Right cardiac atrium (tissue), 5 donors: ENCODE results near the gene RB1. TPM values are rescaled to one million over a fixed set of nuclear protein-coding genes. Genes with fewer than 3 reads are reported as not detected.

Experiments used
- ATAC-seq, 2 donors: fragments of 200-7000 bp; cut with Tn5 transposase; one replicate each; pipeline versions ENCODE4 v1.8.0 to v1.9.1; 2020; ENCODE audit warnings: moderate library complexity in 2 of 2, mild to moderate bottlenecking in 1 of 2
- DNase-seq, 3 donors: peaks; one replicate each; pipeline ENCODE4 v3.0.0-alpha.2; 2020
- H3K27ac ChIP-seq: one replicate; pipeline ENCODE4 v1.5.1; 2013; ENCODE audit warnings: mild to moderate bottlenecking, low read length, control low read depth, moderate library complexity
- H3K27me3 ChIP-seq: one replicate; pipeline ENCODE4 v1.6.1; 2013; ENCODE audit not compliant: control insufficient read depth, insufficient read depth
- H3K4me1 ChIP-seq: one replicate; pipeline ENCODE4 v1.6.1; 2013; ENCODE audit warnings: low read length; ENCODE audit not compliant: control insufficient read depth, insufficient read depth
- H3K4me3 ChIP-seq: one replicate; pipeline ENCODE4 v1.5.1; 2013; ENCODE audit warnings: low read length, control low read depth
- H3K9me3 ChIP-seq: one replicate; pipeline ENCODE4 v1.6.1; 2013; ENCODE audit warnings: low read length; ENCODE audit not compliant: control insufficient read depth
- WGBS: extraction: QIAGEN DNeasy Blood & Tissue Kit; methylation state at CpG from one replicate; pipeline ENCODE4 v1.1.7; 2013; 5-methylcytosine and 5-hydroxymethylcytosine counted together
- intact Hi-C, 4 donors: fragments of 100-400 bp; cut with DNase I; formaldehyde crosslinking; loops; one replicate each; pipeline versions ENCODE4 v1.11.0 to v1.14.0; 2022 to 2023
- polyA plus RNA-seq: library from polyadenylated mRNA; stranded (reverse); fragments of 200-250 nt; gene quantifications from one replicate; pipeline ENCODE4 v1.2.3, GENCODE V29; 2013
- total RNA-seq, 4 donors: library from RNA; stranded (reverse); fragmentation: NEBNext Ultra II Directional; extraction: Animal tissue kit (Norgen Biotek cat#: 25700); gene quantifications; one replicate each; pipeline ENCODE4 v1.2.1, GENCODE V29; 2021
- donor health status: healthy with polysubstance abuse.
- donor health status: DM: no; HTN: yes; CAD: no.
- donor health status: DM: no; HTN: no; CAD: no.
- donor health status: DM: no; HTN: yes; CAD: no; lungs with severe emphysema.
- donor health status: DM: yes; HTN: yes; CAD: no.

The RB1 gene
- total and polyA plus RNA-seq, 5 donors = 12.3 to 29.0 (median 26.1) TPM

DNA sequence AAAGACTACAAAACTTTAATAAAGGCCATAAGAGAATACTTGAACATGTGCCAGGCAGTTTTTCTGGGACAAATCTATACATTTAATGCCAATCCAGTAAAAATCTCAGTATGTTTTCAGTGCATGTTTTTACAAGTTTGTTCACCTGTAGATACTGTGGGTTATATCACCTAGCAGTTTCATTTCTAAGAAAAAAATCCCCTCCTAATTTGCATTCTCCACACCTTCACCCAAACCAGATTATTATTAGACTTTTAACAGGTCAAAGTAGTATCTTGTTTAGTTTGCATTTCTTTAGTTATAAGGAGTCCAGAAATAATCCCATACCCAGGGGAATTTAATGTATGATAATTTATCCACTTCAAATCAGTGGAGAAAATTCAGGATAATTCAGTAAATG lies 126.3 kb downstream of the RB1 start:
- DNase-seq (no peak), ATAC-seq (no peak)
- H3K9me3 ChIP-seq = no peaks in the 10 kb centered on the region
- no peak overlapping the region for H3K27ac ChIP-seq
- intact Hi-C loops = no loop called here
- H3K4me1 ChIP-seq = peaks cover 5% of the 10 kb centered on the region
- H3K27me3 ChIP-seq = no peaks in the 10 kb centered on the region
- H3K4me3 ChIP-seq = no peak overlapping the region

DNA sequence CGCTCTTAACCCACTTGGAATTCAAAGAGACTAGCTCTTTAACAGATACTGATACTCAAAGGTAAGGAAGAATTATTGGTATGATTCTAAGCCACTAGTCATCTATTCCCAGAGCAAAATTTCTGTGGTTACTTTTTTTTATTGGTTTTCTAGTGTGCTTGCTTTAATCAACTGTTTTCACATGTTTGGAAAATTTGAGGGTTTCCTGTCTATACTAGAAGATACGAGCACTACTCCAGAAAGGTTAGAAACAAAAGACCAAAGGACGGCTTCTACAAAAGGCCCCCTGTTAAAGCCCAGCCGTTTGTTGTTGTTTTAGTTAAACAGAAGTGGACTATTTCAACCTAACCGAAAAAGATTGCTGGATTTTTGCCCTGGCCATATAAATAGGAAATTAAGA lies 127.9 kb downstream of the RB1 start:
- H3K27me3 ChIP-seq = no peaks in the 10 kb centered on the region
- ATAC-seq (peak in 1 of 2 donors; percentile 63), DNase-seq (no peak)
- no peaks in the 10 kb centered on the region for H3K9me3 ChIP-seq
- no peak overlapping the region for H3K4me3 ChIP-seq
- H3K27ac ChIP-seq = no peak overlapping the region
- WGBS = 49% methylated on average over 5 of the region's 5 CpGs
- intact Hi-C loops = no loop called here
- H3K4me1 ChIP-seq = peaks cover 5% of the 10 kb centered on the region

- H3K27ac ChIP-seq = no peak overlapping the region
- no peak for ATAC-seq
- no peaks in the 10 kb centered on the region for H3K27me3 ChIP-seq
- H3K9me3 ChIP-seq = no peaks in the 10 kb centered on the region
- intact Hi-C loops = no loop called here
- WGBS = 14% methylated on average over 2 of the region's 2 CpGs
- H3K4me1 ChIP-seq = peaks cover 5% of the 10 kb centered on the region
- no peak for DNase-seq
- no peak overlapping the region for H3K4me3 ChIP-seq
Measured at GRCh38 chr13:48431987-48432615, 128.6 kb downstream of the RB1 start.

DNA sequence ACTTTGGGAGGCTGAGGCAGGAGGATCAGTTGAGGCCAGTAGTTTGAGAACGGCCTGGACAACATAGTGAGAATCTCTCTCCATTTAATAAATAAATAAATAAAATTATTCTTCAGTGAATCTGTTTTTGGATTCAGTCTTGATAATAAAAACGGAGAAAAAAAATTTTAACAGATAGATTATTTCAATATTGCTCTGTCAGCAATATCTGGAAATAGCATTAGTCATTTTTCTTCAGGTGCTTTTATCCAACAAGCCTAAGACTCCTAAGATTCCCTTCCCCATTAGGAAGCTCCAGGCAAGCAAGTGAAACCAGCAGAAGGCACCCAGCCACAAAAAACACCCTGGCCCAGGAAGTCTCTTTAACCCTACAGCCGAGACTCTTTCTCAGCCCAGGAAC lies 130.6 kb downstream of the RB1 start:
- no peak overlapping the region for H3K4me3 ChIP-seq
- DNase-seq = no peak
- no peak for ATAC-seq
- WGBS = 94% methylated on average over 3 of the region's 3 CpGs
- peaks cover 6% of the 10 kb centered on the region for H3K4me1 ChIP-seq
- intact Hi-C loops = no loop called here
- H3K9me3 ChIP-seq = no peaks in the 10 kb centered on the region
- H3K27me3 ChIP-seq = no peaks in the 10 kb centered on the region
- H3K27ac ChIP-seq = no peak overlapping the region

DNA sequence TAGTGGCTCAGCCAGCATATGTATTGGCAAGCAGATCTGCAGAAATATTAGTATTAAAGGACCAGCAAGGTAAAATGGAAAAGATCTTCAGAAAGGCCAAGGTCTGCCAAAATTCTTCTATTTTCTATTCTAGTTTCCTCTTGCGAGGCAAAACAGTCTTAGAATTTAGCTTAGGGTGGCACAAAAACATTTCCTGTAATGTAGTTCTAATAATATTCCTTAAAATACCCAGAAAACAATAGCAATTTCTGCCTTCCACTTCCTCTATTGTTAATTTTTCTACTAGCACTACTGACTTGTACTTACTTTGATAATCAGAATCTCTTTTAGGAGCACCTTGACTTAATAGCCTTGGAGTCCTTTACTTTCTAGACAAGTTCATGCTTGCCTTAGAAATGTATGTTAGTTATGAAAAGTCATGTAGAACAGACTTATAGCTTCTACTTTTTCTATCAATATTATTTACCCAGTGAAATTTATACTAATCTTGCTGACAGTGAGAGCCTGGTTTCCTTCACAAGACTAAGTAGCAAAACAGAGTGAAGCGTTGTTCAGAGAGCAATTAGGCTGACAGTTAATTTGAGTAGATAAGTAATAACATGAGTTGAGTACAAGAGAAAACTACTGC lies 133.2 kb downstream of the RB1 start:
- H3K27me3 ChIP-seq = no peaks in the 10 kb centered on the region
- H3K4me1 ChIP-seq = peaks cover 5% of the 10 kb centered on the region
- ATAC-seq (peak in 1 of 2 donors; percentile 21), DNase-seq (no peak)
- no peak overlapping the region for H3K27ac ChIP-seq
- H3K9me3 ChIP-seq = no peaks in the 10 kb centered on the region
- 35% methylated on average over 2 of the region's 2 CpGs for WGBS
- intact Hi-C loops = no loop called here
- peak overlapping the region; percentile 10 for H3K4me3 ChIP-seq

- H3K9me3 ChIP-seq = no peaks in the 10 kb centered on the region
- intact Hi-C loops = no loop called here
- peaks cover 5% of the 10 kb centered on the region for H3K4me1 ChIP-seq
- ATAC-seq (peak; percentile 93 to 96), DNase-seq (peak; percentile 68 to 90 (median 88))
- H3K27ac ChIP-seq = peak overlapping the region; percentile 30
- no peak overlapping the region for H3K4me3 ChIP-seq
- 7% methylated on average over 3 of the region's 3 CpGs for WGBS
- H3K27me3 ChIP-seq = no peaks in the 10 kb centered on the region
Measured at GRCh38 chr13:48437371-48437770, 133.8 kb downstream of the RB1 start.

- H3K4me1 ChIP-seq = peaks cover 1% of the 10 kb centered on the region
- ATAC-seq (no peak), DNase-seq (no peak)
- intact Hi-C loops = no loop called here
- H3K27me3 ChIP-seq = no peaks in the 10 kb centered on the region
- H3K9me3 ChIP-seq = no peaks in the 10 kb centered on the region
- WGBS = 58% methylated on average over 1 of the region's 1 CpG
- no peak overlapping the region for H3K4me3 ChIP-seq
- no peak overlapping the region for H3K27ac ChIP-seq
Measured at GRCh38 chr13:48443442-48444208, 140.1 kb downstream of the RB1 start.

DNA sequence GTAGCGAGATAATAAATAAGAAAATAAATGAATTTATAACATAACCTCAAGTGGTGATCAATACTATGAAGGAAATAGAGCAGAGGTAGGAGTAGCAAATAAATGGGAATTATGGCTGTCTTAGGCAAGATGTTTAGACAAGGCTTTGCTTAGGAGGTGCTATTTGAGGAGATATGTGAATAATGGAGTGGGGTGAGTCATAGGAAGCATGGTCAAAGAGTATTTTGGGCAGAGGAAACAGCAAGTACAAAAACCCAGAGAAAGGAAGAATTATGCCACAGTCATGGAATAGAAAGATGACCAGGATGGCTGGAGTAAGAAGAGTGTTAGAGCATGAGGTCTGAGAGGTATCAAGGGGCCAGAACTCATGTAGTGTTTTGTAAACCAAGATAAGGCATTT lies 142.9 kb downstream of the RB1 start:
- Histone ChIP-seq H3K4me3 (no peak overlapping the region), H3K9me3 (no peaks in the 10 kb centered on the region), H3K4me1 (peaks cover 1% of the 10 kb centered on the region), H3K27me3 (no peaks in the 10 kb centered on the region), H3K27ac (no peak overlapping the region)
- 100% methylated on average over 1 of the region's 1 CpG for WGBS
- intact Hi-C loops = no loop called here
- DNase-seq = no peak
- ATAC-seq = peak; percentile 48 to 90

DNA sequence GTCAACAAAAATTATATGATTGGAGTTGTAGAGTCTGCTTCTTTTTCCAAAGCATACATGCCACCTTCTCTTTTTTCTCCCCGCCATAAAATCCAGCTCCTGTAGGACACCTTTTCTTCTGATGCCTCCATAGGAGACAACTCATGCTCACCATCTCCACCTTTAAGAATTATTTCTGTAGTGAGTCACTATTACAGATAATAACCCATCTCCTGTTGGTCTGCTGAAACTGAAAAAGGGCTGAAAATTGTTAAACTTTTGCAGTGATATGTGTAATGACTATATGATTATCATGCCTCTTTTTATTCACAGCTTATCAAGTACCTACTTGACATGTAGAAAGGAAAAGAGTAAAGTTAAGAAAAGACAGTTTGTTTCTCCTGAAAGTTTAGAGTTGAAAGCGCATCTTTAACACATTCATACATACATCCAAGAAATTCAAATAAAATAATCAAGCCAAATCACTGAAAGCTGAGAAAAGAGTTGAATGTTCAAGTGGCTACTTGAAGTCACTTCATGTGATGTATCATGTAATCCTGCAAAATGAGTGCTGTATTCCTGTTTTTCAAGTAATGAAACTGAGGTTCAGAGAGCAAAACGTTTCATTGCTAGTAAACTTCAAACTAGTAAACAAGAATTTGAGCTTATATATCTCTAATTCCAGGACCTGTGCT lies 144.9 kb downstream of the RB1 start:
- no peak for DNase-seq
- Histone ChIP-seq H3K4me3 (no peak overlapping the region), H3K27ac (no peak overlapping the region), H3K9me3 (no peaks in the 10 kb centered on the region), H3K4me1 (peaks cover 1% of the 10 kb centered on the region), H3K27me3 (no peaks in the 10 kb centered on the region)
- intact Hi-C loops = no loop called here
- 79% methylated on average over 3 of the region's 3 CpGs for WGBS
- no peak for ATAC-seq

DNA sequence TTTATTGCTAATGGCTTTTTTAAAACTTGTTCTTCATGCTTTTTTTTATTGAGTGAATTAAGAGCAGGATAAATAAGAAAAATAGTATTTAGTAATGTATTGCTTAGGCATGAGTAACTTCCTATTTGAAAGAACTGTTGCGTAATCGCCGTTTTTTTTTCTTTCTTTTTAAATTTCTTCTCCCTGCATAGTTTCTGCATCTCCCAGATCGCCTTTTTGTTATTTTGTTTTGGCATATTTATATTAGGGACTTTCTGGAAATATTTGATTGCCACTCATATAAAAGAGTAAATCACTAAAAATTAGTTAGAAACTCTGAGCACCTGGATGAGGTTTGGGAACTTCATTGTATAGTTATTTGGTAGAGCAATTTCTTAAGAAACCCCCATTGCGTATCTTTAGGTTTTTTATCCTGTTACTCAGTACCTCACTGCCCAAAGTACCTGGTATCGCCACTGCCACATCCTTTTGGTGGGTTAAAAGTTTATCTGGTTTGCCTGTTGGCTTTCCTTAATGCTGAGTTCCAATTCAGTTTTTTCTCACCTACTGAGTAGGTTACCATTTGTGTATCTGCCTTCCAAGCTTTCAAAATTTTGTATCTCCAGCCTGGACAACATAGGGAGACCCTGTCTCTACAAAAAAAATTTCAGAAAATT lies 145.5 kb downstream of the RB1 start:
- no peaks in the 10 kb centered on the region for H3K9me3 ChIP-seq
- H3K4me1 ChIP-seq = no peaks in the 10 kb centered on the region
- H3K27me3 ChIP-seq = no peaks in the 10 kb centered on the region
- ATAC-seq (no peak), DNase-seq (no peak)
- H3K27ac ChIP-seq = no peak overlapping the region
- H3K4me3 ChIP-seq = no peak overlapping the region
- intact Hi-C loops = no loop called here
- WGBS = 62% methylated on average over 6 of the region's 6 CpGs
